ENCODE measurements around the gene PLCG1.

DNA sequence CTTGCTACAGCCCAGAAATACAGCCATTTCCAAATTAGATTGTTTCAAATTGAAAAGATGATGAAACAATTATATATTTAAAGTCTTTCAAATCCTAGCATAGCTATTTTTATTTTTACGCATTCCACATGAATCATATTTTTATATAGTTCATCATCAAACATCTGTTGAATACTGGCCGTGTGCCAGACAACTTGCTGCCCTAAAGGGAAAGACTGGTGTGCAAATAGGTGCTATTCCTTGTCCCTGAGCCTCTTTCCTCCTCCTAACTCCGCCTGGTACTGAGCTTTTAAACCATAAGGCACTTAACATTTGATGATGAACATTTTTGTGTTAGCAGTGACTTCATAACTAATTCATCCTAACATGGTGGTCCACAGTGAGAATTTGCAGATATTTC is 18.7 kb upstream of the PLCG1 start:
- TF ChIP-seq POLR2AphosphoS5 (IDR thresholded peaks at IDR 0.05; ENCODE audit: low read depth, low read length) (no peak), SPI1 (IDR thresholded peaks at IDR 0.05; ENCODE audit: low read depth, low read length) (no peak)

Data from GM12891 (cell line).